GM12878 (cell line): ENCODE data around the gene SETD1B. TPM values are rescaled to one million over a fixed set of nuclear protein-coding genes. Genes with fewer than 3 reads are reported as not detected.

Source experiments
- ATAC-seq: fragments of 200-7000 bp; cut with Tn5 transposase; 3 replicates; pipeline ENCODE4 v1.9.1; 2020; ENCODE audit warnings: mild to moderate bottlenecking, moderate library complexity
- BruUV-seq: library from RNA; stranded (reverse); fragments of 400-500 nt; replicated peaks from 2 replicates; lab custom pipeline; 2021; lab: Mats Ljungman, UMichigan
- CTCF ChIA-PET: fragments of 300-600 bp; sonication (Branson Sonifier 250); formaldehyde crosslinking; extraction: SDS; loops from one replicate; lab custom pipeline; 2021; ENCODE audit warnings: inconsistent platforms; lab: Yijun Ruan, JAX
- POLR2A ChIA-PET: fragments of 350-600 bp; formaldehyde crosslinking; extraction: SDS; loops from one replicate; lab custom pipeline; 2021; ENCODE audit warnings: inconsistent platforms; lab: Charles Lee
- RAD21 ChIA-PET: fragments of 300-600 bp; sonication (Branson Sonifier 250); formaldehyde crosslinking; loops from one replicate; lab custom pipeline; 2023; ENCODE audit warnings: antibody characterized with exemption; ENCODE audit not compliant: unreplicated experiment; lab: Charles Lee
- SMC1A ChIA-PET: fragments of 300-600 bp; sonication (Branson Sonifier 250); formaldehyde crosslinking; loops from one replicate; lab custom pipeline; 2023; ENCODE audit not compliant: unreplicated experiment, uncharacterized antibody; lab: Charles Lee
- DNase-seq: peaks from one replicate; pipeline ENCODE4 v3.0.0-alpha.2; 2011; ENCODE audit warnings: low read depth, low spot score
- FAIRE-seq: peaks from 3 replicates; lab custom pipeline; 2011; peaks lifted over from hg19 to GRCh38; lab: Jason Lieb, UNC
- H2AFZ ChIP-seq: 2 replicates; pipeline ENCODE4 v1.6.0; 2011; ENCODE audit warnings: low read depth, low read length, control low read depth; ENCODE audit not compliant: control insufficient read depth
- H3K27ac ChIP-seq: 2 replicates; pipeline ENCODE4 v1.5.1; 2011; ENCODE audit warnings: control low read depth; ENCODE audit not compliant: control insufficient read depth, insufficient read depth
- H3K27me3 ChIP-seq, 2 experiments: replicated peaks in 1 of 2; 2 replicates each; pipeline versions ENCODE4 v1.6.0 to v1.6.1; 2011; ENCODE audit warnings: low read length in 1 of 2; ENCODE audit not compliant: control insufficient read depth in 2 of 2, insufficient read depth in 2 of 2
- H3K36me3 ChIP-seq, 2 experiments: 2 replicates each; pipeline ENCODE4 v1.5.1; 2011; ENCODE audit warnings: low read length in 1 of 2; ENCODE audit not compliant: control insufficient read depth in 2 of 2, insufficient read depth in 2 of 2
- H3K4me1 ChIP-seq: 2 replicates; pipeline ENCODE4 v1.6.1; 2011; ENCODE audit warnings: mild to moderate bottlenecking, low read length, moderate library complexity, mixed read lengths; ENCODE audit not compliant: control insufficient read depth, insufficient read depth
- H3K4me2 ChIP-seq: 2 replicates; pipeline ENCODE4 v1.6.0; 2011; ENCODE audit warnings: control low read depth; ENCODE audit not compliant: control insufficient read depth, insufficient read depth
- H3K4me3 ChIP-seq: fragments of 200-600 bp; sonication (generic); 2 replicates; pipeline ENCODE4 v1.5.1; 2016
- H3K79me2 ChIP-seq: 2 replicates; pipeline ENCODE4 v1.6.0; 2011; ENCODE audit warnings: low read length; ENCODE audit not compliant: control insufficient read depth, insufficient read depth
- H3K9ac ChIP-seq: 2 replicates; pipeline ENCODE4 v1.8.0; 2011; ENCODE audit warnings: low read length, control low read depth, mixed read lengths; ENCODE audit not compliant: control insufficient read depth, insufficient read depth
- H3K9me3 ChIP-seq: replicated peaks from 3 replicates; pipeline ENCODE4 v1.5.1; 2011; ENCODE audit warnings: mild to moderate bottlenecking, low read length; ENCODE audit not compliant: control insufficient read depth, insufficient read depth
- H4K20me1 ChIP-seq: 2 replicates; pipeline ENCODE4 v1.6.0; 2011; ENCODE audit not compliant: control insufficient read depth, insufficient read depth
- ATF7 ChIP-seq: fragments of 450-650 bp; IDR thresholded peaks from 2 replicates; pipeline ENCODE4 v1.6.1; 2016; ENCODE audit warnings: low read depth, mild to moderate bottlenecking
- E2F4 ChIP-seq: IDR thresholded peaks from 2 replicates; pipeline ENCODE4 v1.6.1; 2012; ENCODE audit warnings: low read depth, low read length, improper control_type of control experiment
- FOXM1 ChIP-seq: IDR thresholded peaks from 2 replicates; pipeline ENCODE4 v1.6.1; 2012; ENCODE audit warnings: low read depth, mild to moderate bottlenecking, inconsistent platforms, low read length, moderate library complexity
- JUNB ChIP-seq: IDR thresholded peaks from 2 replicates; pipeline ENCODE4 v1.6.1; 2016; ENCODE audit warnings: antibody characterized with exemption, mild to moderate bottlenecking
- MEF2B ChIP-seq: fragments of 450-650 bp; IDR thresholded peaks from 2 replicates; pipeline ENCODE4 v1.6.1; 2018; ENCODE audit warnings: mild to moderate bottlenecking, moderate library complexity; ENCODE audit not compliant: partially characterized antibody, poor library complexity, severe bottlenecking
- WRNIP1 ChIP-seq: IDR thresholded peaks from 2 replicates; pipeline ENCODE4 v1.6.1; 2011; ENCODE audit warnings: low read depth, low read length, improper control_type of control experiment, borderline replicate concordance
- ZBTB40 ChIP-seq: fragments of 450-650 bp; IDR thresholded peaks from 2 replicates; pipeline ENCODE4 v1.6.1; 2016; ENCODE audit warnings: mild to moderate bottlenecking, moderate library complexity, borderline replicate concordance
- ZNF217 ChIP-seq: fragments of 450-650 bp; IDR thresholded peaks from 2 replicates; pipeline ENCODE4 v1.6.1; 2017; ENCODE audit warnings: antibody characterized with exemption, mild to moderate bottlenecking
- WGBS: methylation state at CpG from one replicate; pipeline ENCODE4 v1.1.6; 2016; ENCODE audit warnings: low lambda C conversion rate; ENCODE audit not compliant: insufficient replicate concordance, insufficient coverage; ENCODE audit errors: missing lambda C conversion rate; 5-methylcytosine and 5-hydroxymethylcytosine counted together
- in situ Hi-C: fragments of 300-500 bp; cut with MboI; formaldehyde crosslinking; loops from 9 replicates; pipeline ENCODE4 v1.14.3; 2018; ENCODE audit warnings: mixed read lengths
- intact Hi-C: fragments of 100-400 bp; cut with micrococcal nuclease; formaldehyde crosslinking; loops from one replicate; pipeline ENCODE4 v1.14.2; 2022; ENCODE audit not compliant: unreplicated experiment
- polyA plus RNA-seq, 11 experiments: library from polyadenylated mRNA; depleted of rRNA in 4 of 11; unstranded in 6 of 11; stranded (reverse) in 5 of 11; fragments of >200 nt; fragmentation: Nextera tagmentation in 4 of 11; fragmentation: Illumina TruSeq in 1 of 11; extraction: Ambion mirVana in 4 of 11; extraction: Trizol in 1 of 11; gene quantifications; 1 replicate in 1 of 11; 2 replicates in 10 of 11; pipeline versions ENCODE4 v1.2.1 to v1.2.3, GENCODE V29; 2011 to 2016; ENCODE audit warnings: inconsistent platforms in 2 of 11, missing spikeins in 2 of 11, low read depth in 1 of 11
- total RNA-seq, 4 experiments: library from RNA; depleted of rRNA in 3 of 4; stranded (reverse); fragments of >200 nt in 3 of 4; fragmentation: Illumina TruSeq in 1 of 4; extraction: Trizol in 1 of 4; gene quantifications; 2 replicates each; pipeline versions ENCODE4 v1.2.1 to v1.2.3, GENCODE V29; 2013 to 2021

SETD1B gene
- total and polyA plus RNA-seq, 10 of the 15 experiments (the other 5 are each of a cell fraction or from before 2014, with no cell fraction given) = 0.50 to 17.3 (median 1.6) TPM

- ChIA-PET RAD21 (no interaction called here), POLR2A (no interaction called here), CTCF (interaction anchor here (0.9 kb wide), 1 partner anchor 31 kb away, joined by 3 read pairs; no protein-coding TSS in a partner anchor), SMC1A (interaction anchor here (1.4 kb wide), 1 partner anchor 31 kb away, joined by 4 read pairs; no protein-coding TSS in a partner anchor)
- ATAC-seq = no peak
- no peak for DNase-seq
- peaks cover 17 to 23% of the 10 kb centered on the region in 2 experiments; a peak in 3 of 4 replicates for H3K36me3 ChIP-seq
- in situ Hi-C loops (no loop called here), intact Hi-C loops (no loop called here)
- H4K20me1 ChIP-seq = no peaks in the 10 kb centered on the region; the same call in 1 of the 2 replicates
- no peaks in the 10 kb centered on the region for H3K79me2 ChIP-seq
- no peaks in the 10 kb centered on the region for H3K9me3 ChIP-seq
- BruUV-seq = no TSS peak
- H3K4me3 ChIP-seq = no peak overlapping the region
- no peaks in the 10 kb centered on the region for H3K4me1 ChIP-seq
- TF ChIP-seq FOXM1 (no peak), ATF7 (no peak), ZBTB40 (no peak), ZNF217 (no peak), MEF2B (no peak), WRNIP1 (no peak), E2F4 (no peak), JUNB (no peak)
- 99% methylated on average over 16 of the region's 18 CpGs for WGBS
- no peak overlapping the region for H3K27ac ChIP-seq
- no peak overlapping the region for H2AFZ ChIP-seq
- H3K27me3 ChIP-seq = no peaks in the 10 kb centered on the region
- no peak for FAIRE-seq
- no peak overlapping the region for H3K9ac ChIP-seq
- no peak overlapping the region for H3K4me2 ChIP-seq
Observed at GRCh38 chr12:121825041-121825523, 21.3 kb downstream of the SETD1B start.
